GM23338 (cell line): ENCODE results near the gene NF1. TPM values are rescaled to one million over a fixed set of nuclear protein-coding genes. Genes with fewer than 3 reads are reported as not detected.
A peak's percentile ranks its signal among the peaks of the same experiment; 100 is the strongest.

ENCODE experiments used
- ATAC-seq: fragments of 200-7000 bp; cut with Tn5 transposase; 3 replicates; pipeline ENCODE4 v1.9.1; 2020
- DNase-seq: peaks from one replicate; pipeline ENCODE4 v3.0.0-alpha.2; 2015; ENCODE audit warnings: low spot score
- H2AFZ ChIP-seq: fragments of 200-600 bp; sonication (generic); 2 replicates; pipeline ENCODE4 v1.8.0; 2016; ENCODE audit warnings: antibody characterized with exemption, mild to moderate bottlenecking, moderate library complexity
- H3F3A ChIP-seq: fragments of 200-600 bp; sonication (generic); replicated peaks from 2 replicates; pipeline ENCODE4 v1.8.0; 2017; ENCODE audit warnings: antibody characterized with exemption, mixed run types, low read depth
- H3K27ac ChIP-seq: fragments of 200-600 bp; sonication (generic); 2 replicates; pipeline ENCODE4 v1.6.1; 2016; ENCODE audit warnings: low read depth
- H3K27me3 ChIP-seq: fragments of 200-600 bp; sonication (generic); 2 replicates; pipeline ENCODE4 v1.8.0; 2016; ENCODE audit warnings: mild to moderate bottlenecking, mixed run types, moderate library complexity; ENCODE audit not compliant: insufficient read depth
- H3K36me3 ChIP-seq: fragments of 200-600 bp; sonication (generic); 2 replicates; pipeline ENCODE4 v1.8.0; 2016; ENCODE audit warnings: mild to moderate bottlenecking; ENCODE audit not compliant: insufficient read depth
- H3K4me1 ChIP-seq: fragments of 200-600 bp; sonication (generic); 2 replicates; pipeline ENCODE4 v1.8.0; 2016; ENCODE audit warnings: mild to moderate bottlenecking, moderate library complexity; ENCODE audit not compliant: insufficient read depth
- H3K4me2 ChIP-seq: fragments of 200-600 bp; sonication (generic); 2 replicates; pipeline ENCODE4 v1.7.1; 2017; ENCODE audit warnings: mixed run types
- H3K4me3 ChIP-seq: fragments of 200-600 bp; sonication (generic); 2 replicates; pipeline ENCODE4 v1.6.1; 2016; ENCODE audit warnings: mixed run types
- H3K79me2 ChIP-seq: fragments of 200-600 bp; sonication (generic); replicated peaks from 2 replicates; pipeline ENCODE4 v1.8.0; 2017; ENCODE audit warnings: mild to moderate bottlenecking; ENCODE audit not compliant: insufficient read depth
- H3K9me2 ChIP-seq: fragments of 200-600 bp; sonication (generic); 2 replicates; pipeline ENCODE4 v1.8.0; 2017; ENCODE audit not compliant: insufficient read depth
- H4K20me1 ChIP-seq: fragments of 200-600 bp; sonication (generic); replicated peaks from 2 replicates; pipeline ENCODE4 v1.8.0; 2017; ENCODE audit warnings: mild to moderate bottlenecking; ENCODE audit not compliant: insufficient read depth
- H3K27ac Mint-ChIP-seq: 2 replicates; pipeline ENCODE4 v1.8.0; 2020; ENCODE audit warnings: inconsistent platforms, mild to moderate bottlenecking, moderate library complexity, mixed read lengths
- H3K27me3 Mint-ChIP-seq: 3 replicates; pipeline ENCODE4 v1.8.0; 2022; ENCODE audit warnings: low read depth, mild to moderate bottlenecking, moderate library complexity, mixed read lengths, inconsistent platforms; ENCODE audit not compliant: insufficient read depth, poor library complexity
- H3K36me3 Mint-ChIP-seq: 3 replicates; pipeline ENCODE4 v1.8.0; 2021; ENCODE audit warnings: low read depth, mild to moderate bottlenecking, inconsistent platforms, moderate library complexity, mixed read lengths
- H3K4me1 Mint-ChIP-seq: 3 replicates; pipeline ENCODE4 v1.8.0; 2020; ENCODE audit warnings: mild to moderate bottlenecking, inconsistent platforms, mixed read lengths
- H3K4me3 Mint-ChIP-seq: 3 replicates; pipeline ENCODE4 v1.8.0; 2021; ENCODE audit warnings: moderate library complexity, mild to moderate bottlenecking, inconsistent platforms, mixed read lengths
- H3K9me3 Mint-ChIP-seq: 3 replicates; pipeline ENCODE4 v1.8.0; 2020; ENCODE audit warnings: moderate library complexity, mild to moderate bottlenecking, inconsistent platforms, mixed read lengths
- CREB1 ChIP-seq: fragments of 250-450 bp; sonication (Bioruptor Pico); IDR thresholded peaks from 2 replicates; pipeline ENCODE4 v1.5.0; 2020; ENCODE audit warnings: low read depth, mild to moderate bottlenecking, moderate library complexity
- CTCF ChIP-seq, 2 experiments: fragments of 200-600 bp in 1 of 2; sonication (generic) in 1 of 2; conservative IDR thresholded peaks; 2 replicates each; pipeline versions ENCODE4 v1.5.1 to v1.6.1; 2016 to 2017; ENCODE audit warnings: antibody characterized with exemption in 2 of 2, low read depth in 2 of 2, mild to moderate bottlenecking in 2 of 2, moderate library complexity in 1 of 2
- ETS1 ChIP-seq: IDR thresholded peaks from 2 replicates; pipeline ENCODE4 v1.6.1; 2016; ENCODE audit warnings: antibody characterized with exemption
- EZH2 ChIP-seq: fragments of 200-600 bp; sonication (generic); IDR thresholded peaks from one replicate; pipeline ENCODE4 v1.8.0; 2017; ENCODE audit warnings: antibody characterized with exemption, mild to moderate bottlenecking, low read depth; ENCODE audit not compliant: unreplicated experiment
- EZH2phosphoT487 ChIP-seq: fragments of 200-600 bp; sonication (generic); IDR thresholded peaks from one replicate; pipeline ENCODE4 v1.8.1; 2018; ENCODE audit warnings: antibody characterized with exemption; ENCODE audit not compliant: unreplicated experiment
- JUNB ChIP-seq: IDR thresholded peaks from one replicate; pipeline ENCODE4 v1.6.1; 2016; ENCODE audit warnings: antibody characterized with exemption; ENCODE audit not compliant: unreplicated experiment
- NANOG ChIP-seq: IDR thresholded peaks from 2 replicates; pipeline ENCODE4 v1.6.1; 2016; ENCODE audit warnings: antibody characterized with exemption, borderline replicate concordance
- POLR2AphosphoS5 ChIP-seq: IDR thresholded peaks from 2 replicates; pipeline ENCODE4 v1.6.1; 2016; ENCODE audit warnings: antibody characterized with exemption, low read depth
- STAT1 ChIP-seq: IDR thresholded peaks from one replicate; pipeline ENCODE4 v1.6.1; 2016; ENCODE audit warnings: antibody characterized with exemption; ENCODE audit not compliant: unreplicated experiment
- ZNF114 ChIP-seq: fragments of 250-450 bp; sonication (Bioruptor Pico); IDR thresholded peaks from 2 replicates; pipeline ENCODE4 v1.5.0; 2020; ENCODE audit warnings: mild to moderate bottlenecking, moderate library complexity
- ZNF331 ChIP-seq: fragments of 250-450 bp; sonication (Bioruptor Pico); IDR thresholded peaks from 2 replicates; pipeline ENCODE4 v1.5.0; 2020; ENCODE audit warnings: low read depth, mild to moderate bottlenecking, moderate library complexity
- polyA plus RNA-seq: library from polyadenylated mRNA; unstranded; fragments of >200 nt; fragmentation: Nextera tagmentation; extraction: Ambion mirVana; gene quantifications from 2 replicates; pipeline ENCODE4 v1.2.1, GENCODE V29; 2016
- total RNA-seq: library from RNA; depleted of rRNA; stranded (reverse); fragments of >200 nt; shearing (Covaris generic); gene quantifications from 2 replicates; pipeline ENCODE4 v1.2.3, GENCODE V29; 2014
- TF ChIP-seq, protein P1 (sequence below): fragments of 250-450 bp; sonication (Bioruptor Pico); IDR thresholded peaks from 2 replicates; pipeline ENCODE4 v1.5.0; 2020; ENCODE audit warnings: mild to moderate bottlenecking, moderate library complexity
- TF ChIP-seq, protein P2 (sequence below): IDR thresholded peaks from one replicate; pipeline ENCODE4 v1.6.1; 2018; ENCODE audit warnings: antibody characterized with exemption; ENCODE audit not compliant: unreplicated experiment

Gene NF1
- total and polyA plus RNA-seq, 2 experiments from 2014 or later = 16.3 to 49.7 TPM

GRCh38 chr17:31416503-31416923 is 321.7 kb downstream of the NF1 start:
- H3K4me1 Mint-ChIP-seq = peaks cover 33% of the 10 kb centered on the region
- Histone ChIP-seq H3K4me2 (no peak overlapping the region), H3K4me1 (peaks cover 9% of the 10 kb centered on the region; the same call in 1 of the 2 replicates)

More at GRCh38 chr17:31416503-31416923, 321.7 kb downstream of the NF1 start:
- no peaks in the 10 kb centered on the region for H3K27me3 ChIP-seq
- no peaks in the 10 kb centered on the region for H3K9me3 Mint-ChIP-seq
- TF ChIP-seq ZNF331 (CRISPR knock-in tag) = no peak
- TF ChIP-seq, protein P1, sequence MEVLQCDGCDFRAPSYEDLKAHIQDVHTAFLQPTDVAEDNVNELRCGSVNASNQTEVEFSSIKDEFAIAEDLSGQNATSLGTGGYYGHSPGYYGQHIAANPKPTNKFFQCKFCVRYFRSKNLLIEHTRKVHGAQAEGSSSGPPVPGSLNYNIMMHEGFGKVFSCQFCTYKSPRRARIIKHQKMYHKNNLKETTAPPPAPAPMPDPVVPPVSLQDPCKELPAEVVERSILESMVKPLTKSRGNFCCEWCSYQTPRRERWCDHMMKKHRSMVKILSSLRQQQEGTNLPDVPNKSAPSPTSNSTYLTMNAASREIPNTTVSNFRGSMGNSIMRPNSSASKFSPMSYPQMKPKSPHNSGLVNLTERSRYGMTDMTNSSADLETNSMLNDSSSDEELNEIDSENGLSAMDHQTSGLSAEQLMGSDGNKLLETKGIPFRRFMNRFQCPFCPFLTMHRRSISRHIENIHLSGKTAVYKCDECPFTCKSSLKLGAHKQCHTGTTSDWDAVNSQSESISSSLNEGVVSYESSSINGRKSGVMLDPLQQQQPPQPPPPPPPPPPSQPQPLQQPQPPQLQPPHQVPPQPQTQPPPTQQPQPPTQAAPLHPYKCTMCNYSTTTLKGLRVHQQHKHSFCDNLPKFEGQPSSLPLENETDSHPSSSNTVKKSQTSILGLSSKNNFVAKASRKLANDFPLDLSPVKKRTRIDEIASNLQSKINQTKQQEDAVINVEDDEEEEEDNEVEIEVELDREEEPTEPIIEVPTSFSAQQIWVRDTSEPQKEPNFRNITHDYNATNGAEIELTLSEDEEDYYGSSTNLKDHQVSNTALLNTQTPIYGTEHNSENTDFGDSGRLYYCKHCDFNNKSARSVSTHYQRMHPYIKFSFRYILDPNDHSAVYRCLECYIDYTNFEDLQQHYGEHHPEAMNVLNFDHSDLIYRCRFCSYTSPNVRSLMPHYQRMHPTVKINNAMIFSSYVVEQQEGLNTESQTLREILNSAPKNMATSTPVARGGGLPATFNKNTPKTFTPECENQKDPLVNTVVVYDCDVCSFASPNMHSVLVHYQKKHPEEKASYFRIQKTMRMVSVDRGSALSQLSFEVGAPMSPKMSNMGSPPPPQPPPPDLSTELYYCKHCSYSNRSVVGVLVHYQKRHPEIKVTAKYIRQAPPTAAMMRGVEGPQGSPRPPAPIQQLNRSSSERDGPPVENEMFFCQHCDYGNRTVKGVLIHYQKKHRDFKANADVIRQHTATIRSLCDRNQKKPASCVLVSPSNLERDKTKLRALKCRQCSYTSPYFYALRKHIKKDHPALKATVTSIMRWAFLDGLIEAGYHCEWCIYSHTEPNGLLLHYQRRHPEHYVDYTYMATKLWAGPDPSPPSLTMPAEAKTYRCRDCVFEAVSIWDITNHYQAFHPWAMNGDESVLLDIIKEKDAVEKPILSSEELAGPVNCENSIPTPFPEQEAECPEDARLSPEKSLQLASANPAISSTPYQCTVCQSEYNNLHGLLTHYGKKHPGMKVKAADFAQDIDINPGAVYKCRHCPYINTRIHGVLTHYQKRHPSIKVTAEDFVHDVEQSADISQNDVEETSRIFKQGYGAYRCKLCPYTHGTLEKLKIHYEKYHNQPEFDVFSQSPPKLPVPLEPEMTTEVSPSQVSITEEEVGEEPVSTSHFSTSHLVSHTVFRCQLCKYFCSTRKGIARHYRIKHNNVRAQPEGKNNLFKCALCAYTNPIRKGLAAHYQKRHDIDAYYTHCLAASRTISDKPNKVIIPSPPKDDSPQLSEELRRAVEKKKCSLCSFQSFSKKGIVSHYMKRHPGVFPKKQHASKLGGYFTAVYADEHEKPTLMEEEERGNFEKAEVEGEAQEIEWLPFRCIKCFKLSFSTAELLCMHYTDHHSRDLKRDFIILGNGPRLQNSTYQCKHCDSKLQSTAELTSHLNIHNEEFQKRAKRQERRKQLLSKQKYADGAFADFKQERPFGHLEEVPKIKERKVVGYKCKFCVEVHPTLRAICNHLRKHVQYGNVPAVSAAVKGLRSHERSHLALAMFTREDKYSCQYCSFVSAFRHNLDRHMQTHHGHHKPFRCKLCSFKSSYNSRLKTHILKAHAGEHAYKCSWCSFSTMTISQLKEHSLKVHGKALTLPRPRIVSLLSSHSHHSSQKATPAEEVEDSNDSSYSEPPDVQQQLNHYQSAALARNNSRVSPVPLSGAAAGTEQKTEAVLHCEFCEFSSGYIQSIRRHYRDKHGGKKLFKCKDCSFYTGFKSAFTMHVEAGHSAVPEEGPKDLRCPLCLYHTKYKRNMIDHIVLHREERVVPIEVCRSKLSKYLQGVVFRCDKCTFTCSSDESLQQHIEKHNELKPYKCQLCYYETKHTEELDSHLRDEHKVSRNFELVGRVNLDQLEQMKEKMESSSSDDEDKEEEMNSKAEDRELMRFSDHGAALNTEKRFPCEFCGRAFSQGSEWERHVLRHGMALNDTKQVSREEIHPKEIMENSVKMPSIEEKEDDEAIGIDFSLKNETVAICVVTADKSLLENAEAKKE (CRISPR knock-in tag) = no peak
- no peak for TF ChIP-seq POLR2AphosphoS5
- no peak for TF ChIP-seq ZNF114 (CRISPR knock-in tag)
- no peak for TF ChIP-seq EZH2
- no peak for TF ChIP-seq EZH2phosphoT487
- no peak for TF ChIP-seq JUNB
- no peak for TF ChIP-seq CTCF (conservative IDR thresholded peaks at IDR 0.05; ENCODE audit: low read depth in 2 of 2)
- no peak for TF ChIP-seq NANOG
- no peak for TF ChIP-seq CREB1 (CRISPR knock-in tag)
- no peak for TF ChIP-seq STAT1
- TF ChIP-seq ETS1 = no peak
- TF ChIP-seq, protein P2, sequence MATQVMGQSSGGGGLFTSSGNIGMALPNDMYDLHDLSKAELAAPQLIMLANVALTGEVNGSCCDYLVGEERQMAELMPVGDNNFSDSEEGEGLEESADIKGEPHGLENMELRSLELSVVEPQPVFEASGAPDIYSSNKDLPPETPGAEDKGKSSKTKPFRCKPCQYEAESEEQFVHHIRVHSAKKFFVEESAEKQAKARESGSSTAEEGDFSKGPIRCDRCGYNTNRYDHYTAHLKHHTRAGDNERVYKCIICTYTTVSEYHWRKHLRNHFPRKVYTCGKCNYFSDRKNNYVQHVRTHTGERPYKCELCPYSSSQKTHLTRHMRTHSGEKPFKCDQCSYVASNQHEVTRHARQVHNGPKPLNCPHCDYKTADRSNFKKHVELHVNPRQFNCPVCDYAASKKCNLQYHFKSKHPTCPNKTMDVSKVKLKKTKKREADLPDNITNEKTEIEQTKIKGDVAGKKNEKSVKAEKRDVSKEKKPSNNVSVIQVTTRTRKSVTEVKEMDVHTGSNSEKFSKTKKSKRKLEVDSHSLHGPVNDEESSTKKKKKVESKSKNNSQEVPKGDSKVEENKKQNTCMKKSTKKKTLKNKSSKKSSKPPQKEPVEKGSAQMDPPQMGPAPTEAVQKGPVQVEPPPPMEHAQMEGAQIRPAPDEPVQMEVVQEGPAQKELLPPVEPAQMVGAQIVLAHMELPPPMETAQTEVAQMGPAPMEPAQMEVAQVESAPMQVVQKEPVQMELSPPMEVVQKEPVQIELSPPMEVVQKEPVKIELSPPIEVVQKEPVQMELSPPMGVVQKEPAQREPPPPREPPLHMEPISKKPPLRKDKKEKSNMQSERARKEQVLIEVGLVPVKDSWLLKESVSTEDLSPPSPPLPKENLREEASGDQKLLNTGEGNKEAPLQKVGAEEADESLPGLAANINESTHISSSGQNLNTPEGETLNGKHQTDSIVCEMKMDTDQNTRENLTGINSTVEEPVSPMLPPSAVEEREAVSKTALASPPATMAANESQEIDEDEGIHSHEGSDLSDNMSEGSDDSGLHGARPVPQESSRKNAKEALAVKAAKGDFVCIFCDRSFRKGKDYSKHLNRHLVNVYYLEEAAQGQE = no peak
- no peaks in the 10 kb centered on the region for H3K36me3 ChIP-seq
- H3K27ac Mint-ChIP-seq = no peak overlapping the region
- DNase-seq (no peak), ATAC-seq (peak; percentile 16)
- no peak overlapping the region for H2AFZ ChIP-seq
- H3K36me3 Mint-ChIP-seq = no peaks in the 10 kb centered on the region
- H3K27me3 Mint-ChIP-seq = peaks cover 19% of the 10 kb centered on the region
- H3K27ac ChIP-seq = no peak overlapping the region
- no peak overlapping the region for H3K4me3 ChIP-seq
- no peaks in the 10 kb centered on the region for H4K20me1 ChIP-seq
- no peaks in the 10 kb centered on the region for H3F3A ChIP-seq
- H3K4me3 Mint-ChIP-seq = no peak overlapping the region
- no peaks in the 10 kb centered on the region for H3K9me2 ChIP-seq
- no peaks in the 10 kb centered on the region for H3K79me2 ChIP-seq
